HG03442 (cell line): Measurements from ENCODE around the gene TSPAN32.

ENCODE experiments used
- ATAC-seq: cut with Tn5 transposase; IDR thresholded peaks from one replicate; pipeline ENCODE4 v1.9.1; 2021; ENCODE audit warnings: mild to moderate bottlenecking, moderate library complexity; ENCODE audit not compliant: unreplicated experiment

The TSPAN32 gene

GRCh38 chr11:2302896-2303626, 1.2 kb downstream of the TSPAN32 start:
- no peak for ATAC-seq

GRCh38 chr11:2303627-2304505, 2.1 kb downstream of the TSPAN32 start:
- no peak for ATAC-seq

GRCh38 chr11:2304506-2305139, 2.8 kb downstream of the TSPAN32 start:
- ATAC-seq = no peak

GRCh38 chr11:2305140-2305778, 3.4 kb downstream of the TSPAN32 start:
- no peak for ATAC-seq

GRCh38 chr11:2305788-2306451, 4.1 kb downstream of the TSPAN32 start:
- no peak for ATAC-seq

GRCh38 chr11:2306452-2306823, 4.6 kb downstream of the TSPAN32 start:
- no peak for ATAC-seq

GRCh38 chr11:2306877-2307500, 5.2 kb downstream of the TSPAN32 start:
- no peak for ATAC-seq

GRCh38 chr11:2307501-2308331, 5.9 kb downstream of the TSPAN32 start:
- no peak for ATAC-seq

GRCh38 chr11:2308713-2309112, 6.9 kb downstream of the TSPAN32 start:
- ATAC-seq = no peak

GRCh38 chr11:2309251-2310072, 7.6 kb downstream of the TSPAN32 start:
- no peak for ATAC-seq

GRCh38 chr11:2310073-2310785, 8.4 kb downstream of the TSPAN32 start:
- ATAC-seq = no peak

- no peak for ATAC-seq
These were observed 9.1 kb downstream of the TSPAN32 start for GRCh38 chr11:2310786-2311352.

- no peak for ATAC-seq
These were observed 9.7 kb downstream of the TSPAN32 start for GRCh38 chr11:2311353-2312133.

- no peak for ATAC-seq
These were observed 10.6 kb downstream of the TSPAN32 start for GRCh38 chr11:2312232-2313042.

GRCh38 chr11:2313051-2313951, 11.5 kb downstream of the TSPAN32 start:
- ATAC-seq = no peak
